ENCODE measurements around the gene CCDC192.

Gene CCDC192

DNA sequence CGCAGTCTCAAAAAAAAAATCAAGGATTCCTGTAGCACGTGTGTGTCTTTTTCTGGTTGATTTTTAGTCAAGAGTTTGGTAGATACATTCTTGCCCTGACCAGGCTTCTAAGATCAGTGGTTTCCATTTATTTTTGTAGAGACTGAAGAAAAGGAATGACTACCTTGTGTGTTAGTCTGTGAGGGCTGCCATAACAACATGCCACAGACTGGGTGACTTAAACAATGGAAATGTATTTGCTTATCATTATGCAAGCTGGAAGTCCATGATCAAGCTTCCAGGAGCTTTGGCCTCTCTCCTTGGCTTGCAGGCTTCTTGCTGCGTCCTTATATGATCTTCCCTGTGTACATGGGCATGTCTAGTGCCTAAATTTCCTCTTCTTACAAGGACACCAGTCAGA lies 127.0 kb downstream of the CCDC192 start:
- no peak for FAIRE-seq
- no peak for DNase-seq (ENCODE audit: insufficient read length, low spot score)
- TF ChIP-seq POU2F2 (IDR thresholded peaks at IDR 0.05; ENCODE audit: low read depth, low read length) (no peak), TAF1 (IDR thresholded peaks at IDR 0.05; ENCODE audit: low read depth, low read length) (no peak), POLR2AphosphoS5 (IDR thresholded peaks at IDR 0.05; ENCODE audit: low read depth, low read length) (no peak), POLR2A (IDR thresholded peaks at IDR 0.05; ENCODE audit: low read depth, low read length) (no peak), SPI1 (IDR thresholded peaks at IDR 0.05; ENCODE audit: low read depth, low read length) (no peak), PAX5 (IDR thresholded peaks at IDR 0.05; ENCODE audit: insufficient read depth, low read length, severe bottlenecking) (no peak)

DNA sequence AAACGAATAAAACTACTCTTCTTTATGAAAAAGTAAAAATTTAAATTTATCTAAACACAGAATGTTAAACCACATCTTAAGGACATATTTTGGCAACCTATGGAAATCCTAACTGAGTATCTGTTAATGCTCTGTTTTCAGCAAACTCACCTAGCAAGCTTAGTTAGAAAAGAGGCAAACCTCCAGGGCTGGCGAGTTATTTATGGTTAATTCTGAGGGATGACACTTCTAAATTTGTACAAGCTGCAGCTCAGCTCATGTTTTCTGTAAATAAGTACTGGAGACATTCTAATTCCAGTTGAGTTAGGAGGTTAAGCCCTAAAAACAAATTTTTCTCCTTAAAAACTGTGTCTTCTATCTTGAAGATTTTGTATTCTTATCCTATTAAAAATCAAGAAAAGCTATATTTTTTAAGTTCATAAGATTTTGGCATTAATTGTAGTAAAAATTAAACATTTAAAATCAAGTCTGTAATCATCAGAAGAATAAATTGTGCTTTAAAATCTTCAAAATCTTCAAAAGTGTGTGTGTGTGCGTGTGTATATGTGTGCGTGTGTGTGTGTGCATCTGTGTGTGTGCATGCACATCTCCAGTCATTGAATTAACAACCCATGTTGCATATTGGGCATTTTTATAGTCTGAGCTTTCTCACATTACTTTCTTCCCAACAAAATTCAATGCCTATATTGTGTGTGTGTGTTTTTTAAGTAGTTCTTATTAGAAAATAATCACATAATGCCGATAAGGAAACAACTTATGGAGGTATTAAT lies 127.8 kb downstream of the CCDC192 start:
- DNase-seq (ENCODE audit: insufficient read length, low spot score) = no peak
- TF ChIP-seq POLR2A (IDR thresholded peaks at IDR 0.05; ENCODE audit: low read depth, low read length) = no peak
- no peak for TF ChIP-seq PAX5 (IDR thresholded peaks at IDR 0.05; ENCODE audit: insufficient read depth, low read length, severe bottlenecking)
- TF ChIP-seq POLR2AphosphoS5 (IDR thresholded peaks at IDR 0.05; ENCODE audit: low read depth, low read length) = no peak
- TF ChIP-seq POU2F2 (IDR thresholded peaks at IDR 0.05; ENCODE audit: low read depth, low read length) = no peak
- no peak for TF ChIP-seq TAF1 (IDR thresholded peaks at IDR 0.05; ENCODE audit: low read depth, low read length)
- no peak for TF ChIP-seq SPI1 (IDR thresholded peaks at IDR 0.05; ENCODE audit: low read depth, low read length)
- FAIRE-seq = no peak

DNA sequence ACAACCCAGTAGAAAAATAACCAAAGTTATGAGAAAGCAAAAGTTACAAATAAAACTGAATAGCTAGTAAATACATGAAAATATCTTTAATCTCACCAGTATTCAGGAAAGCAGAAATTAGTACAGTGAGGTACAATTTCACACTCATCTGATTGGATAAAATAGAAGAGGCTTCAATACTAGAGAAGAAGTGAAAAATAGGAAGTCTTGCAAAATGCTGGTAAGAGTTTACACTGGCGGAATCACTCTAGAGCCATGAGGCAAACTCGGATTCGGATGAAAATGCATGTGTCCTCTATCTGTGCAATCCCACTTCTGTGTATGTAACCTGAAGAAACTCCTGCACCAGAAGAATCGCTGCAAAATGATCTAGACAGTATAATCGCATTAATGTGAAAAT lies 128.9 kb downstream of the CCDC192 start:
- TF ChIP-seq TAF1 (IDR thresholded peaks at IDR 0.05; ENCODE audit: low read depth, low read length) (no peak), POLR2AphosphoS5 (IDR thresholded peaks at IDR 0.05; ENCODE audit: low read depth, low read length) (no peak), SPI1 (IDR thresholded peaks at IDR 0.05; ENCODE audit: low read depth, low read length) (no peak), PAX5 (IDR thresholded peaks at IDR 0.05; ENCODE audit: insufficient read depth, low read length, severe bottlenecking) (no peak), POLR2A (IDR thresholded peaks at IDR 0.05; ENCODE audit: low read depth, low read length) (no peak), POU2F2 (IDR thresholded peaks at IDR 0.05; ENCODE audit: low read depth, low read length) (no peak)
- FAIRE-seq (no peak), DNase-seq (ENCODE audit: insufficient read length, low spot score) (no peak)

DNA sequence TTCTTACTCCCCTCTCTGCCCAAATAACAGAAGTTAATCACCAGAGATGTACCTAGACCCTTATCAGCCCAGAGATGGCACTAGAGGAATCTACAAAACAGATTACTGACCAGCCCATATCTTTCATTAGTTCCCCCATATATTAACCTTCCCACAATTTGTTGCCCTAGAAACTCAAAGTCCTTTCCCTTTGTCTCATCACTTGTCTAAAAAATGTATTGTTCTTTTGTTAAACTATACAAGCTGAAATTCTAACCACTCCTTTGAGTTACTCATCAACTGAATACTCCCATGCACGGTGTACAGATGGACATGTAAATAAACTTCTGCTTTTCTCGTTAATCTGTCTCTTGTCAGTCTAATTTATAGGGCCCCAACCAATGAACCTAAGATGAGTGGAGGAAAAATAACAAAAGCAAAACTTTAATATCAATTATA lies 130.9 kb downstream of the CCDC192 start:
- FAIRE-seq = no peak
- DNase-seq (ENCODE audit: insufficient read length, low spot score) = no peak
- TF ChIP-seq POU2F2 (IDR thresholded peaks at IDR 0.05; ENCODE audit: low read depth, low read length) (no peak), PAX5 (IDR thresholded peaks at IDR 0.05; ENCODE audit: insufficient read depth, low read length, severe bottlenecking) (no peak), POLR2AphosphoS5 (IDR thresholded peaks at IDR 0.05; ENCODE audit: low read depth, low read length) (no peak), TAF1 (IDR thresholded peaks at IDR 0.05; ENCODE audit: low read depth, low read length) (no peak), POLR2A (IDR thresholded peaks at IDR 0.05; ENCODE audit: low read depth, low read length) (no peak), SPI1 (IDR thresholded peaks at IDR 0.05; ENCODE audit: low read depth, low read length) (no peak)

DNA sequence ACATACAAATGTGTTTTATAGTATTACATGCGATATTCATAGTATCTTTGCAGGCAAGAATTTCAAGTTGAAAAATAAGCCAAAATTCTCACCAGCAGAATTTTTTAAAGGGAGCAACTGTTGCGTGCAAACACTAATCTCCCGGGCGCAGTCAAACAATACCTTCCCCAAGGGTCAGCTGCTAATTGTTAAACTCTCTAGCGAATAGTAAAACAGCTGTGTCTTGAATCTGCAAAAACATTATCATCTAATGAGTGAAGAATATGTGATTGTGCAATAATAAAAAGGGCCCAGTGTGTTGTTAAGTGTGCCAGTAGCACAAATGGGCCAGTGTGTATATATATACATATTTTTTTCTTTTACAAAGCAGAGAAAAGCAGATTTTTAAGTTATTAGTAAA lies 131.4 kb downstream of the CCDC192 start:
- FAIRE-seq (no peak), DNase-seq (ENCODE audit: insufficient read length, low spot score) (no peak)
- no peak for TF ChIP-seq PAX5 (IDR thresholded peaks at IDR 0.05; ENCODE audit: insufficient read depth, low read length, severe bottlenecking)
- TF ChIP-seq POU2F2 (IDR thresholded peaks at IDR 0.05; ENCODE audit: low read depth, low read length) = no peak
- TF ChIP-seq SPI1 (IDR thresholded peaks at IDR 0.05; ENCODE audit: low read depth, low read length) = no peak

DNA sequence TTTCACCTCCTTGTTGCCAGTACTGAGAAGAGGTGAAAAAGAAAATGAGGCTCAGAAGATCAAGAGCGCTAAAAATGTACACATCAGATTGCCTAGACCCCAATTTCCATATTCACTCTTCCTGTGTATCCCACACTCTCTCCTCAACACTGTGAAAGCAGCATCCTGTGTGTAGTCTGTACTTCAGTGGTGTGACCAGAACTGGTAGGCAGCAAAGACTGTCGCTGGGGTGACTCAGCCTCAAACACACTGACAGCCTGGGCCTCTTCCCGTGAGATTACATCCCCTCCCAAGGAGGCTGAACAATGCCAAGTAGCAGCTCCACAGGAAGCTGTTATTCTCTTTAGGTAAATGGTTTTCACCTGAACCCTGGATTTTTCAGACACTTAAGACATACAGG lies 135.5 kb downstream of the CCDC192 start:
- DNase-seq (ENCODE audit: insufficient read length, low spot score) (no peak), FAIRE-seq (no peak)
- TF ChIP-seq PAX5 (IDR thresholded peaks at IDR 0.05; ENCODE audit: insufficient read depth, low read length, severe bottlenecking) = no peak
- TF ChIP-seq POLR2AphosphoS5 (IDR thresholded peaks at IDR 0.05; ENCODE audit: low read depth, low read length) = no peak
- TF ChIP-seq POLR2A (IDR thresholded peaks at IDR 0.05; ENCODE audit: low read depth, low read length) = no peak
- TF ChIP-seq POU2F2 (IDR thresholded peaks at IDR 0.05; ENCODE audit: low read depth, low read length) = no peak
- no peak for TF ChIP-seq TAF1 (IDR thresholded peaks at IDR 0.05; ENCODE audit: low read depth, low read length)
- TF ChIP-seq SPI1 (IDR thresholded peaks at IDR 0.05; ENCODE audit: low read depth, low read length) = no peak

DNA sequence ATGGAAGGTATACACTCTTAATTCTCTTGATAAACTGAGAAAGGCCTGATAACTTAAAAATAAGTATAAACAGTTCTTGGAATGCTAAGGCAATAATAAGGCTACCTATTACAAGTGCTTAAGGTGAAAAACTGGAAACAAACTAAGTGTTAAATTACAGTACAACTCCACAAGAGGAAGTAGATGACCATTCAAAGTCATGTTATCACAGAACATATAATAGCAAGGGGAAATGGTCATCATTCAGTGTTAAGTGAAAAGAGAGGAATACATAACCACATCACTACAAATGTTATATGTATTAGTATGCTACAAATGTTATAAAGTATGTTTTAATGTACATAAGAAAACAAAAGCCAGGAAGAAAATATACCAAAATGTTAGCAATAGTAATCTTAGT lies 135.9 kb downstream of the CCDC192 start:
- TF ChIP-seq POLR2AphosphoS5 (IDR thresholded peaks at IDR 0.05; ENCODE audit: low read depth, low read length) = no peak
- FAIRE-seq (no peak), DNase-seq (ENCODE audit: insufficient read length, low spot score) (no peak)

DNA sequence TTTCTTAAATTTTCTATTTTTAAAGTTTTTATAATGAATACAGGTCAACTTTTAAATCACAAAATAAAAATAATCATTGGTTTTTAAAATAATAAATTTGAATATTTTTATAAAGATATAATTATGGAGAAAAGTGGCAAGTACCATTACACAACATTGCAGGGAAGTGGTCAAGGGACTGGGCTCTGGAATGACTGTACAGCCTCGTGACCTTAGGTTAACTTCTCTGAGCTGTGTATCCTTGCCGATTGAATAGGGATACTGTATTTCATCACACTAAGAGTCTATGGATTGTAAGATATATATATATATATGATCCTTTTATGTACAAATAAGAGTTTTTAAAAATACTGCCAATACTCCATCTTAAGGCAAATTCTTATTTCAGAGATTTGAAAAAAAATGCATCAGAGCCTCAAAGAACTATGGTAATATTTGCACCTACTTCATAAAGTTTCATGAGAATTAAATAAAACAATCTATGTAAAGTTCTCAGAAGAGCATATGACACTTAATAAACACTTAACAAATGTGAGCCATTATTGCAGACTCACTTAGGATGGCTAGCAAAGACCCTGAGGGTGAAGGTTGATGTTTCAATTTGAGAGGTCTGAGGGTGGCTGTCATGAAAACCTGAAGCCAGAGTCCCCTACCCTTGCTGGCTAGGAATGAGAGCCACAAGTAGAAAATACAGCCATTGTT lies 136.5 kb downstream of the CCDC192 start:
- TF ChIP-seq SPI1 (IDR thresholded peaks at IDR 0.05; ENCODE audit: low read depth, low read length) (peak; percentile 50), POLR2A (IDR thresholded peaks at IDR 0.05; ENCODE audit: low read depth, low read length) (no peak)
- no peak for FAIRE-seq
- no peak for DNase-seq (ENCODE audit: insufficient read length, low spot score)

DNA sequence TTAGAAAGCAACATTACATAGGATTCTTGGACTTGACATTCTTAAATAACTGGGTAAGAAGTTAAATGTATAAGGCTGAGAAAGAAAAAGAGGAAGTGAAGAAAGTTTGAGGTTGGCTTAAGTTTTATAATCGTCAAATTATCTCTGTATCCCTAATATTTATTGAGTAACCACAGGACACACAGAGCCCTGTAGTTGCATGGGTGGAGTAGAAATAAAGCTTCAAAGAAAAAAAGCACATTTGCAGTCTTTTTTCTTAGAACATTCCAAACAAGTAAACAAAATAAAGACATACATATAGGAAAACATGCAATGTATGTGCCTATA lies 137.0 kb downstream of the CCDC192 start:
- no peak for TF ChIP-seq POLR2AphosphoS5 (IDR thresholded peaks at IDR 0.05; ENCODE audit: low read depth, low read length)
- no peak for TF ChIP-seq POU2F2 (IDR thresholded peaks at IDR 0.05; ENCODE audit: low read depth, low read length)
- no peak for TF ChIP-seq POLR2A (IDR thresholded peaks at IDR 0.05; ENCODE audit: low read depth, low read length)
- TF ChIP-seq SPI1 (IDR thresholded peaks at IDR 0.05; ENCODE audit: low read depth, low read length) = peak; percentile 95
- FAIRE-seq = no peak
- DNase-seq (ENCODE audit: insufficient read length, low spot score) = peak; percentile 3

DNA sequence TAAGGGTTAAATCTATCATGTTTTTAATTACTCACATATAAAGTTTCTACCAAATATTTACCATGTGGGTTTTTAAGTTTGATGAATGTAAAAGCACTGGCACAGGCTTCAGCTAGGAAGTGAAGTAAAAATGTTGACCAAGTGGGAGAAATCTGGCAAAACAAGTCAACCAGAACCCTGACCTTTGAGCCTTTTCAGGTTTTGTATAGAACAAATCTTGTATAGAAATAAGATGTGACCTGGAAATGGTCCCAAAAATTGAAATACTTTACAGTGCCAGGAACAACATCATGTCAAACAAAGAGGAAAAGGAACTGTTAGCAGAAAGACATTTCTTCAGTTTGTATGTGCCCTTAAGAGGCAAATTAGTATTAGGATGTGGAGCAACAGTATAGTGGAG lies 137.6 kb downstream of the CCDC192 start:
- FAIRE-seq (no peak), DNase-seq (ENCODE audit: insufficient read length, low spot score) (no peak)
- no peak for TF ChIP-seq POU2F2 (IDR thresholded peaks at IDR 0.05; ENCODE audit: low read depth, low read length)
- no peak for TF ChIP-seq POLR2AphosphoS5 (IDR thresholded peaks at IDR 0.05; ENCODE audit: low read depth, low read length)
- TF ChIP-seq POLR2A (IDR thresholded peaks at IDR 0.05; ENCODE audit: low read depth, low read length) = no peak
- no peak for TF ChIP-seq SPI1 (IDR thresholded peaks at IDR 0.05; ENCODE audit: low read depth, low read length)
- no peak for TF ChIP-seq TAF1 (IDR thresholded peaks at IDR 0.05; ENCODE audit: low read depth, low read length)
- no peak for TF ChIP-seq PAX5 (IDR thresholded peaks at IDR 0.05; ENCODE audit: insufficient read depth, low read length, severe bottlenecking)
